DND-41 (cell line): Measurements from ENCODE around the gene PLEKHA6.

Experiments
- EZH2 ChIP-seq: IDR thresholded peaks from 3 replicates; pipeline ENCODE4 v1.6.1; 2012; ENCODE audit warnings: borderline replicate concordance, low read depth, mild to moderate bottlenecking, moderate library complexity, low read length, inconsistent platforms; ENCODE audit not compliant: severe bottlenecking
- TF ChIP-seq, protein P1 (sequence below): IDR thresholded peaks from 2 replicates; pipeline ENCODE4 v1.5.1; 2012; ENCODE audit warnings: borderline replicate concordance, low read length, moderate library complexity, mild to moderate bottlenecking; ENCODE audit not compliant: poor library complexity, severe bottlenecking; ENCODE audit errors: extremely low read depth

DNA sequence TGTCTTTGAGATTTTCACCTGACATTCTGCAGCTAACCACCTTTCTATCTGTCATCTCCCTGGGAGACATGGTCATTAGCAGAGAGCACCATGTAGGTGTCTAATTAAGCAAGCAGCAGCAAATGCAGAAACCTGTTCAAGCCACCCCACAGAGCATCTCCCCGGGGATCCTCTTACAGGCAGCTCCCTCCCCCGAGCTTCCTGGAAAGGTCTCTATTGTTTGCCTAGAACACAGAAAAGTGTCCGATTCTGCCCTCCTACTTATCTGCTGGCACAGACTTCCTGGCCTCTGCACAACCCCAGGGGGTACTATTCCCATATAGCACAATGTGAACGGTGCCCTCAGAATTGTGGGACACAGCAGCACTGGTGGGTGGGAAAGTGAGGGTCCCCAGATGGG is 46.1 kb downstream of the PLEKHA6 start:
- TF ChIP-seq, protein P1, sequence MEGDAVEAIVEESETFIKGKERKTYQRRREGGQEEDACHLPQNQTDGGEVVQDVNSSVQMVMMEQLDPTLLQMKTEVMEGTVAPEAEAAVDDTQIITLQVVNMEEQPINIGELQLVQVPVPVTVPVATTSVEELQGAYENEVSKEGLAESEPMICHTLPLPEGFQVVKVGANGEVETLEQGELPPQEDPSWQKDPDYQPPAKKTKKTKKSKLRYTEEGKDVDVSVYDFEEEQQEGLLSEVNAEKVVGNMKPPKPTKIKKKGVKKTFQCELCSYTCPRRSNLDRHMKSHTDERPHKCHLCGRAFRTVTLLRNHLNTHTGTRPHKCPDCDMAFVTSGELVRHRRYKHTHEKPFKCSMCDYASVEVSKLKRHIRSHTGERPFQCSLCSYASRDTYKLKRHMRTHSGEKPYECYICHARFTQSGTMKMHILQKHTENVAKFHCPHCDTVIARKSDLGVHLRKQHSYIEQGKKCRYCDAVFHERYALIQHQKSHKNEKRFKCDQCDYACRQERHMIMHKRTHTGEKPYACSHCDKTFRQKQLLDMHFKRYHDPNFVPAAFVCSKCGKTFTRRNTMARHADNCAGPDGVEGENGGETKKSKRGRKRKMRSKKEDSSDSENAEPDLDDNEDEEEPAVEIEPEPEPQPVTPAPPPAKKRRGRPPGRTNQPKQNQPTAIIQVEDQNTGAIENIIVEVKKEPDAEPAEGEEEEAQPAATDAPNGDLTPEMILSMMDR = no peak
- no peak for TF ChIP-seq EZH2
